BJ (cell line): ENCODE results near the gene DENND1A. TPM values are rescaled to one million over a fixed set of nuclear protein-coding genes. Genes with fewer than 3 reads are reported as not detected.
"Not testable (repeated sequence)": the region's sequence is repeated elsewhere in the genome, so short reads cannot be mapped to it uniquely, and the experiment has no call there.

ENCODE experiments used
- CTCF ChIA-PET: fragments of 350-600 bp; formaldehyde crosslinking; extraction: SDS; loops from one replicate; lab custom pipeline; 2021; ENCODE audit warnings: antibody characterized with exemption, inconsistent platforms; lab: Yijun Ruan, JAX
- POLR2A ChIA-PET: fragments of 300-600 bp; sonication (Branson Sonifier 250); formaldehyde crosslinking; extraction: SDS; loops from one replicate; lab custom pipeline; 2021; ENCODE audit warnings: antibody characterized with exemption; lab: Charles Lee
- DNase-seq: peaks from one replicate; pipeline ENCODE4 v3.0.0-alpha.2; 2011; ENCODE audit warnings: low read depth
- H3K27me3 ChIP-seq: 2 replicates; pipeline ENCODE4 v1.6.0; 2011; ENCODE audit warnings: low read length; ENCODE audit not compliant: control insufficient read depth, insufficient read depth
- H3K36me3 ChIP-seq: 2 replicates; pipeline ENCODE4 v1.5.1; 2011; ENCODE audit warnings: low read length; ENCODE audit not compliant: control insufficient read depth, insufficient read depth
- H3K4me3 ChIP-seq: 2 replicates; pipeline ENCODE4 v1.5.1; 2011; ENCODE audit warnings: low read depth, mild to moderate bottlenecking, control low read depth, low read length
- polyA plus RNA-seq: library from polyadenylated mRNA; depleted of rRNA; stranded (reverse); fragments of >200 nt; gene quantifications from 2 replicates; pipeline ENCODE4 v1.2.3, GENCODE V29; 2011
- TF ChIP-seq, protein P1 (sequence below): IDR thresholded peaks from 2 replicates; pipeline ENCODE4 v1.5.1; 2011; ENCODE audit warnings: low read depth, mild to moderate bottlenecking, control low read depth, inconsistent platforms, low read length, moderate library complexity; ENCODE audit not compliant: insufficient read depth

The DENND1A gene
- polyA plus RNA-seq, 1 experiment = 24.0 TPM

DNA sequence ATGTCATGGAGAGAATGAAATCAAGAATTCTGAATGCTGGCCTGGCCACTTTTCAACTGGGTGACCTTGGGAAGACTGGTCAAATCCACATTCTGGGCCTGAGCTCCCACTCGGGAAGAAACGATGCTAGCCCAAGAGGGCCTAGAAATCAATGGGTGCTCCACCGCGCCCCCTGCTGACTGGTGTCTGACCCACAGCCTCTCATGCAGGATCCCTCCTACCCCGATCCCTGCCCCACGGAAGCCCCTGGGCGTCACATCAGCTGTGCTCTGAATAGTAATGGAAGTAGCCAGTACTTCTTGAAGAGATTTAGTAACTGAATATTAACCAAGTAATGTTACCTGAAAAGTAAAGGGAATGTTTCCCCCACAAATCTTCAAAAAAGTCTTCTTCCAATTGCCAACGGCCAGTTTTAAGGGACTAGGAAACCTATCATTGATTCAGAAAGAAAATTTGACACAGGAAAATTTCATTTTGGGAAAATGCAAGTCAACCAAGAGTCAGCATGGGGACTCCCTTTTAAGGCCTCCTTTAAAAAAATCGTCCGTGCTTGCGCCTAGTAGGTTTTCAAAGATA lies 530.0 kb downstream of the DENND1A start:
- POLR2A ChIA-PET = no interaction called here
- DNase-seq = no peak
- Histone ChIP-seq H3K4me3 (no peak overlapping the region), H3K27me3 (no peaks in the 10 kb centered on the region), H3K36me3 (peaks cover 5% of the 10 kb centered on the region; the same call in 1 of the 2 replicates)
- CTCF ChIA-PET = interaction anchor here (0.6 to 3.8 kb wide), 10 partner anchors 9 to 1590 kb away, joined by 3 to 16 read pairs (median 4); no protein-coding TSS in a partner anchor
- TF ChIP-seq, protein P1, sequence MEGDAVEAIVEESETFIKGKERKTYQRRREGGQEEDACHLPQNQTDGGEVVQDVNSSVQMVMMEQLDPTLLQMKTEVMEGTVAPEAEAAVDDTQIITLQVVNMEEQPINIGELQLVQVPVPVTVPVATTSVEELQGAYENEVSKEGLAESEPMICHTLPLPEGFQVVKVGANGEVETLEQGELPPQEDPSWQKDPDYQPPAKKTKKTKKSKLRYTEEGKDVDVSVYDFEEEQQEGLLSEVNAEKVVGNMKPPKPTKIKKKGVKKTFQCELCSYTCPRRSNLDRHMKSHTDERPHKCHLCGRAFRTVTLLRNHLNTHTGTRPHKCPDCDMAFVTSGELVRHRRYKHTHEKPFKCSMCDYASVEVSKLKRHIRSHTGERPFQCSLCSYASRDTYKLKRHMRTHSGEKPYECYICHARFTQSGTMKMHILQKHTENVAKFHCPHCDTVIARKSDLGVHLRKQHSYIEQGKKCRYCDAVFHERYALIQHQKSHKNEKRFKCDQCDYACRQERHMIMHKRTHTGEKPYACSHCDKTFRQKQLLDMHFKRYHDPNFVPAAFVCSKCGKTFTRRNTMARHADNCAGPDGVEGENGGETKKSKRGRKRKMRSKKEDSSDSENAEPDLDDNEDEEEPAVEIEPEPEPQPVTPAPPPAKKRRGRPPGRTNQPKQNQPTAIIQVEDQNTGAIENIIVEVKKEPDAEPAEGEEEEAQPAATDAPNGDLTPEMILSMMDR = peak; percentile 64

DNA sequence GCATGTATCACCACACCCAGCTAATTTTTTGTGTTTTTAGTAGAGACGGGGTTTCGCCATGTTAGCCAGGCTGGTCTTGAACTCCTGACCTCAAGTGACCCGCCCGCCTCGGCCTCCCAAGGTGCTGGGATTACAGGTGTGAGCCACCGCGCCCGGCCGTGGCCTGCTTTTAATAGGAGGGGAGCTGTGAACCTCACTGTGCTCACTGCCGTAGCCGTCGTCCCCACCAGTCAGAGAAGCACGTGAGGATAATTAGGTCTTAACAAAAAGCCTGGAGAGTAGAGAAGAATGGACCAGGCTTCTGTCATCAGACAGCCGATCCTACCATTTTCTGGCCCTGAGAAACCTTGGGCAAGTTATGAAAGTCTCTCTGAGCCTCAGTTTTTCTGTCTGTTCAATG lies 531.0 kb downstream of the DENND1A start:
- POLR2A ChIA-PET = not testable (repeated sequence)

DNA sequence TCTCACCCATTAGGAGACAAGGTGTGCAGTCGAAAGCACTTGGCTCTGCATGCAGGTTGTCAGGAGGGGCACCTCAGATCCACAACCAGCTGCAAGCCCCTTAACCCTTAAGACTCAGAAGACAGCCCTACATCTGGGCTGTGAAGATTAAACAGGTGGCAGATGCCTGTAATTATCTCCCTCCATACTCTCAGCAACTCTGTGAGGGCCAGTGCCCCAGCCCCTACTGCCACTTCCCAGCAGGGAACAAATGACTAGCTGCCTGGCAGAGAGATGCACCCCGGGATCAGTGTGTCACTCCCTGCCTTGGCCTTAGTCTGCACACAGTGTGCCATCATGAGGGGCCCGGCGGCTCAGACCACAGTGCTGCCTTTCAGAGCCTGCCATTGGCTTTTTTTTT lies 532.0 kb downstream of the DENND1A start:
- ChIA-PET CTCF (interaction anchor here (0.7 to 3.8 kb wide), 3 partner anchors 11 to 222 kb away, joined by 3 to 16 read pairs (median 3); no protein-coding TSS in a partner anchor), POLR2A (interaction anchor here (0.6 kb wide), 1 partner anchor 525 kb away, joined by 3 read pairs; no protein-coding TSS in a partner anchor)
- no peak for DNase-seq
- H3K4me3 ChIP-seq = no peak overlapping the region
- TF ChIP-seq, protein P1 = no peak
- H3K36me3 ChIP-seq = peaks cover 4% of the 10 kb centered on the region; the same call in 1 of the 2 replicates
- no peaks in the 10 kb centered on the region for H3K27me3 ChIP-seq

More for the DNA sequence above, 531.0 kb downstream of the DENND1A start:
- not testable (repeated sequence) for H3K36me3 ChIP-seq, DNase-seq, H3K27me3 ChIP-seq, H3K4me3 ChIP-seq
- CTCF ChIA-PET = interaction anchor here (0.8 to 3.8 kb wide), 8 partner anchors 10 to 686 kb away, joined by 3 to 16 read pairs (median 4); no protein-coding TSS in a partner anchor

DNA sequence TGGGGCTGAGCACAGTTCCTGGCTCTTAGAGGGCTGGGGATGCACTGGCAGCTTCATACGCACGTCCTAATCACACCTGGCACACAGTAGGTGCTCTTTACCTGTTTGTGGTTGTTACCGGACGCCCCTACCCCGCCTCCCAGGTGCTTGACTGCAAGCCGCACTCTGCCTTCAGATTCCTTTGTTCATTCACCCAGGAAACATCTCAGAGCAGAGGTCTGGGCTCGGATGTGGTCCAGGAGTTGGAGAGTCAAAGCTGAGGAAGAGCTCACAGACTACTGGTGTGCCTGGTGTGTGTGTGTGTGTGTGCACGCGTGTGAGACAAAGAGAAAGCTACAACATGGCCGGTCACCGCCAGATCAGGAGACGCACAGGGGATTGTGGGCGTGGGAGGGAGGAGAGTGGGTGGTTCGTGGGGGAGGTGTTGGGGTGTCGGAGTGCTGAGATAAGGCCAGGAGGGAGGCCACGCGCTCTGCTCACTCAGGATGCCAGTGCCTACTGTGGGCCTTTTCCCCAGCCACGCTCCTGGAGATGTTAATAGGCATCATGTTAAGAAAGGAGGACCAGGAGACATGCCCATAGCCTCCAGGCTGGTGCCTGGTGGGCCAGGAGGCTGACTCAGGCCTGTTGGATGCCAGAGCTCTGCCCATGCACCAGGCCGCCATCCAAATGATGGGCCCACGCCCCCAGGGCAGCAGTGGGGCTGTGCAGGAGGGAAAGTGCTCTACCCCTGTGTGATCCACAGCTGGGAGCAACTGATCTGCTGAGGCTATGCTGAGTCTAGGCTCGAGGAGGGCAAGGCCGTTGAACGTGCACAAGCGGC lies 534.0 kb downstream of the DENND1A start:
- no peak for DNase-seq
- ChIA-PET CTCF (interaction anchor here (0.6 to 2.7 kb wide), 5 partner anchors 11 to 360 kb away, joined by 3 to 13 read pairs (median 3); no protein-coding TSS in a partner anchor), POLR2A (no interaction called here)
- no peaks in the 10 kb centered on the region for H3K27me3 ChIP-seq
- TF ChIP-seq, protein P1 = no peak
- no peak overlapping the region for H3K4me3 ChIP-seq
- H3K36me3 ChIP-seq = peaks cover 1% of the 10 kb centered on the region

DNA sequence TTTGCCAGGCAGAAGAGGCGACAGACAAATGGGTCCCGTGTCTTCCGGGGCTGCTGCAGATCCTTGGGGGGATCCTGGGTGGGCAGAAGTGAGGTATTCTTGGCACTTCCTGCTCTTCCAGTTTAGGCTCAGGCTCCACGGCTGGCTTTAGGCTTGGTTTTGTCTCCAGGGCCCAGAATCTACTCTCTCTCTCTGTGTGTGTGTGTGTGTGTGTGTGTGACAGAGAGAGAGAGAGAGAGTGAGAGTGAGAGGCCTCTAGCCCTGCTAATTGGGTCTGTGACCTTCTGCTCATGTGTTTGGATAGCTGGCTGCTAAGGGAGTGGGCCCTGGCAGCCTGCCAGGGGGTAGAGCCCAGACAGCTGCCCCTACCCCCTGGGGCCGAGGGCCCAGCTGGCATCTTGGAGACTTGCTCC lies 534.6 kb downstream of the DENND1A start:
- CTCF ChIA-PET = interaction anchor here (0.6 to 2.7 kb wide), 5 partner anchors 10 to 359 kb away, joined by 3 to 13 read pairs (median 3); no protein-coding TSS in a partner anchor
- H3K27me3 ChIP-seq = no peaks in the 10 kb centered on the region
- TF ChIP-seq, protein P1 = no peak
- no peak for DNase-seq
- peaks cover under 1% of the 10 kb centered on the region for H3K36me3 ChIP-seq
- POLR2A ChIA-PET = no interaction called here
- H3K4me3 ChIP-seq = no peak overlapping the region
